GM19324 (cell line): ENCODE results near the gene FAT3.

ENCODE experiments used
- ATAC-seq: cut with Tn5 transposase; IDR thresholded peaks from one replicate; pipeline ENCODE4 v1.9.1; 2021; ENCODE audit warnings: mild to moderate bottlenecking, moderate library complexity; ENCODE audit not compliant: unreplicated experiment, low FRiP score

FAT3 gene

DNA sequence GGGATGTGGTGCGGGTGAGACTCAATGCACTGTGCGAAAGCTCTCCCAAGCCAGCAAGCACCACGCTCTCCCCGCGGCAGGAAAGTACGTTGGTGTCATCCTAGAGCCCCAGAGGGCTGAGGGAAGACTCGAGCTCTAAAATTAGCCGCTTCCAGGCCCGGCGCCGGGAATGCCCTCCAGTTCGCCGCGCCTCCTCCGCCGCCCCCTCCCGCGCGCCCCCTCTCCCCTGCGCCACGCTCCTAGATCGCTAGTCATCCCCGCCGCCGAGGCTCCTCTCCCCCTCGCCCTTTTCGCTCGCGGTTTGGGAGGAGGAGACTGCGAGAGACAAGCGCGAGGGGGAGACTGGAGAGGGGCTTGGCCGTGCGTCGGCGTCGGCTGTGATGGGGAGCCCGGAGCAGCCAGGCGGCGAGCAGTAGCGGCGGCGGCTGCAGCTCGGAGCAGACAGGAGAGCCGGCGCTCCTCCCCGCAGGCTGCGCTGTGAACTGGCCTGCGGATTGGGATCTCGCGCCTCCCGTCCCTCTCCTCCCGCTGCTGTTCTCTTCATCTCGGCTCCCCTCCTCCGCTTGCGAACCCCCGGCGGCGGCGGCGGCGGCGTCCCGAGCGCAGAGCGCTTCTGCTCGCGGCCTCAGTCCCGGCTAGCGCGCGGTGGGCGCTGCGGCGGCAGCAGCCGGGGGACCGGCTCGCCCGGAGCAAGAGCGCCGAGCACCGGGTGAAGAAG lies at the start of gene FAT3:
Gene FAT3 (plus strand): TSS at position 412 of the 718 bp plus-strand sequence. CDS start 127,295 bp downstream, outside the sequence.
- no peak for ATAC-seq

DNA sequence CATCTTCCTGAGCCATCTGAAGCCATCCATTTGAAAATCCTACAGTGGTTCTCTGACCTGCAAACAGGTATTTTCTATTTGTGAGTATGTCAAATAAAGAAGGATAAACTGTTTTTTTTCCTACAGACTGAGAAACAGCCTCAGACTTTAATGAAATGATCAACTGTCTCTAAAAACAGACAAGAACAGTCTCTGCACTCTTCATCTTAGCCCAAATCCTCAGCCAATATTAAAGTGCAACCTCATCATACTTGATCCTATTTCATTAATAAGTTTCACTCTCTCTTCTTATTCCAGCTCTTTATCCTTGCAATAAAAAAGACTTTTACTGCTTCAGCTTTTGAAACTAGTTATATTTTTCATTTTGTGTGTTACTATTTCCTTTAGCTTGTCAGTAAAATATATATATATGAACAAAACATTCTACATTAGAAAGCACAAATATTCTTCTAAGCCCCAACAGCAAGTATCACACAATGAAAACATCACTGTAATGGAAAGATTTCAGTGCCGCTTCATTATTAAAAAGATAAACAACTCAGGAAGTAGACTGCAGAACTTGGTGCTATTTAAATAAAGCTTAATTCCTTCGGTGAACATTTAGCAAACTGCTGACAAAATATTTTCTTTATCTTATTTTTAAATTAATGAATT lies 45.5 kb upstream of the FAT3 start:
- no peak for ATAC-seq

DNA sequence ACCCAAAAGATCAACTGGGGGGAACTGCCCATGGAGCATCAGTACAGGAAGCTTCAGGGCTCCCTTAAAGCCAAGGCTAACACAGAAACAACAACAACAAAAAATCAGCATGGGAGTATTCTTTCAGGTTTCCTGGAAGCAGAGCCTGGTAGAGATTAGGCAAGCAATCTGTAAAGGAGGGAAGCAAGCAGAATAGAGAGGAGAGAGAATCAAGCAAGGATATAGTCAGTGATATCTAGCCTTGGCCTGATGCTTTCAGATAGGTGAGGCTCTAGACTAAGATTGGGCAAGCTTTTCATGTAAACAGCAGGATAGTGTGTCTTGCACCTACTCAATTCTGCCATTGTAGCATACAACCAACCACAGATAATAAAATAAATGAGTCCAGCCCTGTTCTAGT lies 44.4 kb upstream of the FAT3 start:
- ATAC-seq: no peak

DNA sequence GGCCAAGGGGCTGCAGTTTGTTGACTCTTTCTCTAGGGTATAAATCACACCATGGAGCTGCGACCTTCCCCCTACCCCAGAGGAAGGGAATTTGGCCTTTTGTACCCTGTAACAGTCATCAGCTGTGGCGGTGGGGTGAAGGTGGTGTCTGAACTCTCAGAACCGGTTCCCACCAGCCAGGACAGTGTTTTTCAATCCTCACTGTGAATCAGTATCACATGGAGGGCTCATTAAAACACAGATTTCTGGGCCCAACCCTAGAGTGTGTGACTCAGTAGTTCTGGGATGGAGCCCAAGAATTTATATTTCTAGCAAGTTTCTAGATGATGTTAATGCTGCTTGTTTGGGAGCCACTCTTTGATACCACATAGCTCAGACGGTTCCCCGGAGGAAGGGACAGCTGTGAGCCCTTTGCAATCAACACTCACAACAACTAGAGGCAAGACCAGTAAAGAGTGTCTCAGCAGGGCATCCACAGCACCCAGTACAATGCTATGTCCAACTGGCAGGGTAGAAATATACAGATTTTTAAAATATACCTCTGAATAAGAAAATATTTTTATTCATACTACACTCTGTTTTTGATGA lies 43.9 kb upstream of the FAT3 start:
- no peak for ATAC-seq

DNA sequence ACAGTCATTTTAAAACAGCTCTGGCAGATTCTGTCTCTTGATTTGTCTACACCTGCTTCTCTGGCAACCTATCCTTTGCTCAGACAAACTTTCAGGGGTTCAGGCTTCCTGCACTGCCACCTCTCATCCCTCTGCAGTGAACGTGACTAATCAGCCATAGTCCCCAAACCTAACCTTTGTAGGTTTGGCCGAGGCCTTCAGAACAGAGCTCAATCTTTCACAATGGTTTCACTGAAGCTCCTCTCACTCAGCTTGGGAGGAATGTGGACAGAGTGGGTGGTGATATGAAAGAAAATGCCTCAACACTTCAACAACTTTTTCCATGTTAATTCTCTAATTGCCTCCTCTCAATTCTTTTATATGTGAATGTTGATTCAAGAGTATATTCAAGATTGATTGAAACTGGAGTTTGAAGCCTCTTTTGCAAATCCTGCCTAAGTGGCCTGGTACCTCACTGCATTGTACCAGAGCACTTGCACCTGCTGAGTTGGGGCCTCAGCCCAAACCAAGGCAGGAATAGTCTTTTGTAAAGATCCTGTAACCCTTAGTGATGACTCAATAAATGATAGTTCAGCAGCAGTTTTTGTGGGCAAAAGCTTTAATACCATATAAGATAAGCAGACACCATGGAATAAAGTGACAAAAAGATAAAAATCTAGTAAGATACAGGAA lies 33.9 kb upstream of the FAT3 start:
- no peak for ATAC-seq

DNA sequence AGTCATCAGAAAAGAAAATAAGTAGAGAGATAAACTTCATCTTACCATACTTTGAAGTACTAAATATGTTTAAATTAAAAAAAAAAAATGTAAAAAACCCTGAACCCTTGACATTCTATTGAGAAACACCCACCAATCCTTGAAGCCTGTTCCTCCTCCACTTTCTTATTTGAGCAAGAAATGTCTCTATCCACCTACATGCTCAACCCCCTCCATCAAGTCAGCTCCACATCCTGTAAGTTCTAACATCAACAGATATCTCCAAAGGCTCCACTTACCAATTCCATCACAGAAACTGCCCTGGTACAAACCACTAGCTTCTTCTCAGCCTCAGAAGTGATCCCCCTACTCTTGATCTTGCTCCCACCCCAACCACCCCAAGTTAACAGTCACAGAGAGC lies 32.5 kb upstream of the FAT3 start:
- no peak for ATAC-seq

DNA sequence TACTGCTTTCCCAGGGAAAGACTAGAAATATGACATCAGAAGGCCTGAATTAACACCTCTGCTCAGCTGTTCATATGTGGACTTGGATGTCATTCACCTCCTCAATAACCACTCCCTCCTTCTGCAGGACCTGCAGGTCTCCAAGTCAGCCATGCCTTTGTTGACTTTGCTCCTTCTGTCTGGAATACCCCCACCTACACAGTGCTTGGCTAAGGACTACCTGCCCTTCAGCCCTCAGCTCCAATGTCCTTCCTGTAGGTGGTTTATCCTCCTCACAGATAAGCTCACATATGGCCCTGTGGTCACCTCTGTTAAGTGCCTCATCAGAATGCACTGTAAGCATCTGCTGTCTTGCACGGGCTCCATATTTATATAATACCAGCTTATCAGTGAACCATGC lies 26.4 kb upstream of the FAT3 start:
- ATAC-seq: no peak

DNA sequence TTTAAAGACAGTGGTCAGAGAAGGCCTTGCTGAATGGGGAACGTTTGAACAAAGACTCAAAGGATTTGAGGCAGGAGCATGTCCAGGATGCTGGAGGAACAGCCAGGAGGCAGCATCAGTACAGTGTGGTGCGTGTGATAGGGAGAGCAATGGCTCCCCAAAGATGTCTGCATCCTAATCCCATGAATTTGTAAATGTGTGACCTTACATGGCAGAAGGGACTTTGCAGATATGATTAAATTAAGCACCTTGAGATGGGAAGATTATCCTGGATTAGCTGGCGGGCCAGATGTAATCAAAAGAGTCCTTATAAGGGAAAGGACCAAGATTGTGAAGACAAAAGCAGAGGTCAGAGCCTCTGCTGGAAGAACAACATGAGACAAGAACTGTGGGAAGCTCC lies 24.6 kb upstream of the FAT3 start:
- no peak for ATAC-seq

DNA sequence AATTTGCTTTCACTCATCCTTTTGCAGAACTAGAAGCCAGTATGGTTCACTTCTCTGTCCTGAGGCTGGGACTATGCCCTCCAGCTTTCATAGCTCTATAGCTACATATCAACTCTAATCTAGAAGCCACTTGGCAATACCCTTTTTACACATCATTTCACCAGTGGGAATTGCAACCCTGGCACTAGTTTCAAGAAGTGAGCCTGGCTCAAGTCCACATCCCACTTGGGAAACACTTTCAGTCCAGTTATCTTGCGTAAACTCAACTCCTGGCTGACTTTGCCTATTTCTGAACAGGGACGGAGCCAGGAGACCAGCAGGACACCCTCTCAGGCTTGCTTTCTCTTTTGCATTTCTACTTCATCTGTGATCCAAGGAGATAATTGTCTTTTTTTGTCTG lies 19.9 kb upstream of the FAT3 start:
- no peak for ATAC-seq

DNA sequence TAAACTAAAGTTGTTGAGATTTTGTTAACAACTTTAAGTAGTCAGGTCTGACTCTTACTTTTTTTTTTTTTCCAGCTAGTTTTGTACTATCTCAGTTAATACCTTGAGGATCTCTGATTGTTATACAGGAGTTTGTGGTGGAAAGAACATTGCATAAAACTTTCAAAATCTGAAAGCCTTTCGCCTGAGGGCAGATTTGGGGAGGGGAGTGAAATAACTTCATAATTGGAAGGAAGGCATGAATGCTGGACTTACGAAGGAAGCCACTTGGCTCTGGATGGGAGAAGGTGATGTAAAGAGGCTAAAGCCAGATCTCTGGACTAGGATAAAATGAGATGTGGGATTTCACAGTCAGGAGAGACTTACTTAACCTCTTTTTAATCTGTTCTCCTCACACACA lies 18.2 kb upstream of the FAT3 start:
- no peak for ATAC-seq

DNA sequence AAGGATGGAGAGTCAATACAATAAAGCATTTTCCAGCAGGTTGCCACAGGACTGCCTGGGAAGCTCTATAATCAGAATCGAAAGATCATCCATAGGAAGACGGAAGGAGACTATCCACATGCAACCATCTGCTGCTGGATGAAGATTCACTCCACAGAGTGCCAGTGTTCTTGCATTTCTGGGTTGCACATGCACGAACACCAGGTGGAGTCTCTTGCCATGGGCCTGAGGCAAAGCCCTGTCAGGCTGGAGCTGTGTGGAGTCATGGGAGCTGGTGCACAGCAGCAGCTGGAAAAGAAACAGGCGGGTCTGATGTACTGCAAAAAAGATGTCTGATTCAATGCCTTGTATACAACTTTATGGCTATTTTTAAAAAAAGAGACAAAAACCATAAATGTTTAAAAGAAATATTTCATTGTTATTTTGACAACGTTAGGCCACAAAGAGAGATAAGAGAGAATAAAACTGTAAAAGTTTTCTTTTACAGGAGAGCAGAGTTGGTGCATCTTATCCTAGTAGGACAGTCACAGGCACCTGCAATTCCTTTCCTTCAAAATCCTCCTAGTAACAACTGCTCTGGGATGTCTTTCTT lies 12.9 kb upstream of the FAT3 start:
- ATAC-seq: no peak

DNA sequence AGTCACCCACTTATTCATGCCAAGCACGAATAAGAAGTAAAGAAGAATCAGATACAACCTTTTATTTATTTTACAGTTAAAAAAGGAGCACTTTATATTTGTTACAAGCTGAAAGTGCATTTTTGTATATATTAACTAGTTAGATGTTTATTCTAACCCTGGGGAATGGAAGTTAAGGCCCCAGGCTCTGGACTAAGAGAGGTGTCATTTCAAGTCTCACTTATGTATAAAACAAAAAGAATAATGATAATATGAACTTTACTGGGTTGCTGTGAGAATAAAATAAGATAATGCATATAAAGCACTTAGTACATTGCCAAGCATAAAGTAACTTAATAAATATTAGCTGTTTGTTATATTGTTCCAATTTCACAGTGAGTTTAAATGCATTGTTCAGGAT lies 12.1 kb upstream of the FAT3 start:
- no peak for ATAC-seq

DNA sequence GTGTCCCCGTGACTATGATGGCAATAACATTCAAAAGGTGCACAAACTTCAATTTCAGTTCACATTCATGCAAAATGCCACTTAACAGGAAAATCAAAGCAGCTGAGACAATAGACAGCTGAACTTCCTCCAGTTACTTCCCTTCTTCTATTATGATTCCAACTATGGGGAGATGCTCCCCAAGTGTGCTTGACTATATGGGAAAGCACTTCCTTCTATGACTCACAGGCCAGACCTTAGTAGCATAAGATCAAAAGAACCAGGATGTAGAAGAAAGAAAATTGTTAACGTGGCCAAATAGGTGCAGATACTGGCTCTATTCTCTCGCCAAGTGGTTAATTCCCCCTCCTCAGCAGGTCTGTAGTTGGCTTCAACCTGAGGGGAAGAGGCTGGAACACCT lies 7.8 kb upstream of the FAT3 start:
- ATAC-seq: no peak

DNA sequence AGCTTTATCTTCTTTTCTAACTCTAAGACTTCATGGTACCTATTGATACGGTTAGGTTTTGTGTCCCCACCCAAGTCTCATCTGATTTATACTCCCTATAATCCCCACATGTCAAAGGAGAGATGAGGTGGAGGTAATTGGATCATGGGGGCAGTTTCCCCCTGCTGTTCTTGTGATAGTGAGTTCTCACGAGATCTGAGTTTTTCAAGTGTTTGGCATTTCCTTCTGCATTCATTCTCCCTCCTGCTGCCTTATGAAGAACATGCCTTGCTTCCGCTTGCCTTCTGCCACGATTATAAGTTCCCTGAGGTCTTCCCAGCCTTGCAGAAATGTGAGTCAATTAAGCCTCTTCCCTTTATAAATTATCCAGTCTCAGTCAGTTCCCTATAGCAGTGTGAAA lies 5.1 kb upstream of the FAT3 start:
- no peak for ATAC-seq

DNA sequence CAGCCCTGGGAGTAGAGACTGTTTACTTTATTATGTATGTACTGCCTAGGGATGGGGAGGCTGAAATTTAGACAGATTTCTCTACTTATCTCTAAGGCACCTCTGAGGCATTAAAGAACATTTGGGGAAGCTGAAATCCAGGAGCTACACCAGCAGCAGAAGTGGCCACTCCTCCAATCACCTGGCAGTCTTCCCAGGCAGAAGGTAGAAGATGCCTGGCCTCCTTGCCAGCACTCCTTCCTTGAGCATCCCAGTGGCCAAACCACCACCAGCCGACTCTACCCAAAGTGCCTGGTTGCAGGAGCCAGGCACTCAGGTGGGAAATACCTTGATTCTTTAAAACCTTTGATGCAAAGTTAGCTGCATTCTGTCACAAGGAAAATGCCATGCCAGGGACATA lies 1.9 kb upstream of the FAT3 start:
- ATAC-seq: no peak

DNA sequence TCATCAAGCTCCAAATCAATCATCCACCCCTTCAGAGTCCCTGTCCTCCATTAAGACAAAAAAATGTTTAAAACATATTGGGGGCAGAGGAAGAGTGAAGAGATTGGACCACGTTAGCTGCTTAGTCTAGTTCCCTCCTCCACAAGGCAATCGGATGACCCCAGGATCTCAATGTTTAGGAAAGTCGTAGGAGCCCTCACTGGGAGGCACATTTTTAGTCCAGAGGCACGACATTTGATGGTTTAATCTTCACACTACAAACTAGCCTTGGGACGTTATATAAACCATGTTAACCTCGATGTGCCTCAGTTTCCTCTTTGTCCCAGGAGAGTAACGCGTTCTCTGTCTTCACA lies 588 bp upstream of the FAT3 start:
- ATAC-seq: no peak

DNA sequence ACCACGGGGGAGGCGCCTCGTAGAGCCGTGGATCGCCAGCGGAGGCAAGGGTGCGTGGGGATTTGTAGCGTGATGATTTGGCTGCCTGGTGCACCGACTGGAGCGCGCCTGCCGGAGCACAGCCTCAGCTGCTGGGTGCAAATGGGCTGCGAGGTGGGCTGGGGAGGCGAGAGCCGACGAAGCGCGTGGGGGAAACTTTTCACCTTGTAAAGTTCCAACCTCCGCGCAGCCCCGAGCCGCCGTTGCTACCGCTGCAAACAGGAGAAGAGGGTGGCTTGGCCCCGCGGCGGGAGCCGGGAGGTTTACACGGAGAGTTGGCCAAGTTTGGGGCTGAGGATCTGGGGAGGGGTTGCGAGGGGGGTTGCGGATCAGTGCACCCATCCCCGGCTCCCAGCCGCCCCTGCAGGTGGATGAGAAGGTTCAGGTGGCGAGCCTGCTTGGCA lies 528 bp downstream of the FAT3 start:
- no peak for ATAC-seq

DNA sequence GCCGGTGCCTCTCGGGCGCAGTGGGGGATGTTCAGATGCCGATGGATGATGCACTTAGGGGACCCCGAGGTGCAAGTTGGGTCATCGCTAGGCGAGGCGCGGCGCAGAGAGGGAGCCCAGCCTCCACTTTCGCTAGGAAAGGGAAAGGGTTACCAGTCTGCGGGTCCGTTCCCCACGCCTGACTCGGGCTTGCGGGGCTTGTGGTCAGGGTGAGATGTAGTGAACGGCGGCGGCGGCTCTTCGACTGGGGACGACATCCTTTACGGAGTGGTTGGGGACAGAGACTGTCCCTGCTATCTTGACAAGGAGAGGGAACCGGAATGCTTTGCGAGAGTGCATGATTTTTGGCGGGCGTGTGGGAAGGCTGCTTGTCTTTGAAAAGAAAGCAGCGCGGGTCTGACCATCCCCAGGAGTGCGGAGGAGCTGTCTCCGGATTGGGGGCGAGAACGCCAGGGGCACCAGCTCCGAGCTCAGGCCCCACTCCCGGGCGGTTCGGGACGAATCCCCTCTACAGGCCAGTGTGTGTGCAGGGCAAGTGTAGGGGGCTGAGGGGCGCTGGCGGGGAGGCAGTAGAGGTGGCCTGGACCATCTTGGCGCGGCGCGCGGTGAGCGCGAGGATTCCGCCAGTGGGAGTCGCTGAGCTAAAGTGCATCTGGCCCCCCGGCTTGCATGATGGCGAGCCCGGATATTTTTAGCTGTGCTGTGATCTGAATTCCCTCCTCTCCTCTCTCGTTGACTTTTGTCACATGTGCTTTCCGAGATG lies 1.1 kb downstream of the FAT3 start:
- no peak for ATAC-seq

DNA sequence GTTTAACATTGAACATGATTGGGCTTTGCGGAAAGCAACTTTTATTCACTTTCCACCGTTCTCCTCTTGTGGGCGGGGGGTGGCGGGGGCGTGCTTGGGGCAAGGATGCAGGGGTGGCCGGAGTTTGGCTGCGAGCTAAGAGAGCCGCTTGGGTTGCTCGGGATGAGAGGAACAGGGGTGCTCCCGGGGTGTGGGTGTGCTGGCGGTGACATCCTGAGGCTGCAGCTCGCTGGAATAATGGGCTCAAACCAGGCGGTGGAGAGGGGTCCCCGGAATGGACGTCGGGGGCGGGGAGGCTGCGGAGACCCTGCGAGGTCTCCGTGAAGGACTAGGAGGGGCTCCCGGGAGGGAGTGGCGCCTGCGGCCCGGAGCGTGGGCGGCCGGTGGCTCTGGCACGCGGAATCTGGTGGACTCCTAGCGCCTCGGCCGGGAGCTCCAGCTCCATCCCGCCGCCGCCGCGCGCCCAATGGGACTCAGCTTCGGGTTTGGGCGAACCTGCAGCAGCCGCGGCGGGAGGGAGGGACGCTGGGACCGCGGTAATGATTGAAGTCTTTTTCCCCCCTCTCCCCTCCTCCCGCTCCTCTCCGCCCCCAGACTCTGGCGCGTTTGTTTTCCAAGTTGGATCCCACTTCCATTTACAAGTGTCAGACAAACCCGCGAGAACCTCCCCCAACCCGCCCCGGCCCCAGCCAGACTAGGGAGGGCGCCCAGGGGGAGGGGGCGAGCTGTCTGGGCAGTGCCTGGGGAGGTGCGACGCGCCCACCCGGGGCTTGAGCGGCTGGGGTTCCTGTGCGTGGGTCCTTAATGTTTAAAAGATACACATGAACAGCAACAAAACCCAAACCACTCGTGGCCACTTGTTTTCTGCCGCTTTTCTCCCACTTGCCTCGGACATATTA lies 2.0 kb downstream of the FAT3 start:
- ATAC-seq: no peak
